Testis (tissue), 3 donors: ENCODE measurements around the gene VMAC. TPM values are rescaled to one million over a fixed set of nuclear protein-coding genes. Genes with fewer than 3 reads are reported as not detected.

Source experiments
- DNase-seq: peaks from one replicate; pipeline ENCODE4 v3.0.0-alpha.2; 2019
- H3K27ac ChIP-seq, 2 donors: fragments of 200-600 bp; sonication (generic); one replicate each; pipeline ENCODE4 v1.5.1; 2019
- H3K27me3 ChIP-seq: fragments of 200-600 bp; sonication (generic); one replicate; pipeline ENCODE4 v1.5.1; 2019
- H3K36me3 ChIP-seq: fragments of 200-600 bp; sonication (generic); one replicate; pipeline ENCODE4 v1.5.1; 2017; ENCODE audit warnings: low read depth; ENCODE audit errors: missing control alignments
- H3K4me1 ChIP-seq: fragments of 200-600 bp; sonication (generic); one replicate; pipeline ENCODE4 v1.5.1; 2019
- H3K4me3 ChIP-seq, 2 donors: fragments of 200-600 bp; sonication (generic); one replicate each; pipeline ENCODE4 v1.5.1; 2017 to 2019
- H3K9me3 ChIP-seq: fragments of 200-600 bp; sonication (generic); one replicate; pipeline ENCODE4 v1.5.1; 2017
- CTCF ChIP-seq, 3 experiments: fragments of 450-650 bp in 2 of 3; fragments of 200-600 bp in 1 of 3; sonication (generic) in 1 of 3; IDR thresholded peaks; one replicate each; pipeline ENCODE4 v1.5.1; 2016 to 2019; ENCODE audit warnings: antibody characterized with exemption in 3 of 3, mild to moderate bottlenecking in 2 of 3, moderate library complexity in 1 of 3
- POLR2A ChIP-seq: fragments of 450-650 bp; IDR thresholded peaks from one replicate; pipeline ENCODE4 v1.6.1; 2017; ENCODE audit warnings: antibody characterized with exemption, mild to moderate bottlenecking, moderate library complexity
- WGBS, 2 donors: methylation state at CpG; one replicate each; pipeline ENCODE4 v1.1.5; 2018; 5-methylcytosine and 5-hydroxymethylcytosine counted together
- intact Hi-C: fragments of 100-400 bp; cut with DNase I; formaldehyde crosslinking; loops from one replicate; pipeline ENCODE4 v1.15.1; 2023; ENCODE audit warnings: low total_unique reads
- polyA plus RNA-seq: library from polyadenylated mRNA; stranded (reverse); fragments of 350-450 nt; fragmentation: Illumina TruSeq; extraction: RNeasy Lipid Tissue Mini Kit (QIAGEN cat#74804); gene quantifications from one replicate; pipeline ENCODE4 v1.2.3, GENCODE V29; 2014; ENCODE audit warnings: low read depth, low replicate concordance; ENCODE audit not compliant: insufficient read depth
- total RNA-seq, 2 donors: library from RNA; depleted of rRNA; stranded (reverse); fragments of >200 nt; gene quantifications; one replicate each; pipeline ENCODE4 v1.2.3, GENCODE V29; 2016

VMAC gene
- total and polyA plus RNA-seq, 3 donors from 2014 or later: 3.4 to 7.7 (median 7.4) TPM

DNA sequence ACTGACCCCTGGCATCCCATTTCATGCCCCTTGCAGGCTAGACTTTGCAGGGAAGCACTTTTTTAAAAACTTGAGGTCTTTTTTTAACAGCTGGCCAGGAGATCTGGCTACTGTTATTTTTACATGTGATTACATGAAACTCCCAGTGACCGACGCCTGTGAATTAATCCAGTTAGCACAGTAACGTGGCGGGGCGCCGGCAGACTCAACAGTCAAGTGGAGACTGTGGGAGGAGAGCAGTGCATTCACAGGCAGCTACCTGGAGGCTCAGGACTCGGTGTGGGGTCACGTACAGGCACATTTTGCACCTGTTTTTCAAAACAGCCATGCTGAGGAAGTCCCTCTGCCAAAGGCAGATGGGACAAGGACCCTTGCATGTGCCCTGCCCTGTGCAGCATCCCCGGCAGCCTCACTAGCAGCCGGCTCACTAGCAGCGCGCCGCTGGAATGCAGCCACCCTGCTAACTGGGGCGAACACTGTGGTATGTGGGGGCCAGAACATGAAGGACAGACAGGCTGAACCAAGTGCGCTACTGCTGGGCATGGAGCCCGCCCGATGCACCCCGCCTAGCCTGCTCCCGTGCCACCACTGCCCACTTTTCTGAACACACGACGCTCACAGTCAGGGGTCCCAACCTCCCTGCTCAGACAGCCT is 28.1 kb downstream of the VMAC start:
- Histone ChIP-seq H3K4me1 (peaks cover 19% of the 10 kb centered on the region), H3K4me3 (no peak overlapping the region), H3K36me3 (no peaks in the 10 kb centered on the region), H3K27ac (no peak overlapping the region), H3K27me3 (no peaks in the 10 kb centered on the region), H3K9me3 (no peaks in the 10 kb centered on the region)
- TF ChIP-seq POLR2A (no peak), CTCF (IDR thresholded peaks at IDR 0.05) (no peak)
- 94 to 97% methylated on average over 8 to 21 of the region's 21 CpGs for WGBS, 2 donors
- DNase-seq: no peak
- intact Hi-C loops: no loop called here

- intact Hi-C loops: no loop called here
- H3K27ac ChIP-seq: no peak overlapping the region
- H3K36me3 ChIP-seq: no peaks in the 10 kb centered on the region
- DNase-seq: no peak
- peaks cover 19% of the 10 kb centered on the region for H3K4me1 ChIP-seq
- TF ChIP-seq POLR2A (no peak), CTCF (IDR thresholded peaks at IDR 0.05) (no peak)
- no peaks in the 10 kb centered on the region for H3K27me3 ChIP-seq
- 79 to 82% methylated on average over 12 to 20 of the region's 20 CpGs for WGBS, 2 donors
- no peak overlapping the region for H3K4me3 ChIP-seq
- no peaks in the 10 kb centered on the region for H3K9me3 ChIP-seq
Observed at GRCh38 chr19:5933391-5934068, 28.9 kb downstream of the VMAC start.

DNA sequence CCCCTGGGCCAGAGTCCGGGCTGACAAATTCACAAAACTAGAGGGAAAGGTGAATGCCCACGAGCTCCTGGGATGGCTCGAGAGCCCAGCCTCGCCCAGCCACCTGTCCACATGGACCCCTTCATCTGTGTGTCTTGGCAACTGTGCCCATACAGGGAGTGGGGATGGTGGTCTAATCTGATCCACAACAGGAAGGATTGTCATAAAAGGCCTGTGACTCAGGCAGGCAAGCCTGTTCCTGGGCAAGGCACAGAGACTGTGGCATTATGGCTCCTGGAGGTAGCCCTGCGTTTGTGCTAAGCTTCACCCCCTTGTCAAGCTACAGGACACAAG is 29.4 kb downstream of the VMAC start:
- H3K9me3 ChIP-seq: no peaks in the 10 kb centered on the region
- 82 to 85% methylated on average over 1 to 5 of the region's 5 CpGs for WGBS, 2 donors
- peaks cover 19% of the 10 kb centered on the region for H3K4me1 ChIP-seq
- no peak for TF ChIP-seq CTCF (IDR thresholded peaks at IDR 0.05)
- TF ChIP-seq POLR2A: no peak
- H3K27me3 ChIP-seq: no peaks in the 10 kb centered on the region
- no peak overlapping the region for H3K27ac ChIP-seq
- intact Hi-C loops: no loop called here
- no peaks in the 10 kb centered on the region for H3K36me3 ChIP-seq
- no peak overlapping the region for H3K4me3 ChIP-seq
- DNase-seq: no peak

GRCh38 chr19:5934774-5935472 is 30.3 kb downstream of the VMAC start:
- intact Hi-C loops: no loop called here
- DNase-seq: no peak
- Histone ChIP-seq H3K27me3 (no peaks in the 10 kb centered on the region), H3K9me3 (no peaks in the 10 kb centered on the region), H3K27ac (no peak overlapping the region), H3K4me1 (peaks cover 19% of the 10 kb centered on the region), H3K4me3 (no peak overlapping the region), H3K36me3 (no peaks in the 10 kb centered on the region)
- TF ChIP-seq CTCF (IDR thresholded peaks at IDR 0.05): no peak
- WGBS, 2 donors: 52% methylated on average over 16 of the region's 16 CpGs
